ENCODE results near the gene TBC1D22A.

TBC1D22A gene

GRCh38 chr22:46843821-46844255, 81.4 kb downstream of the TBC1D22A start:
- no peak for DNase-seq

- no peak for DNase-seq
Observed at GRCh38 chr22:46844606-46845210, 82.3 kb downstream of the TBC1D22A start.

DNA sequence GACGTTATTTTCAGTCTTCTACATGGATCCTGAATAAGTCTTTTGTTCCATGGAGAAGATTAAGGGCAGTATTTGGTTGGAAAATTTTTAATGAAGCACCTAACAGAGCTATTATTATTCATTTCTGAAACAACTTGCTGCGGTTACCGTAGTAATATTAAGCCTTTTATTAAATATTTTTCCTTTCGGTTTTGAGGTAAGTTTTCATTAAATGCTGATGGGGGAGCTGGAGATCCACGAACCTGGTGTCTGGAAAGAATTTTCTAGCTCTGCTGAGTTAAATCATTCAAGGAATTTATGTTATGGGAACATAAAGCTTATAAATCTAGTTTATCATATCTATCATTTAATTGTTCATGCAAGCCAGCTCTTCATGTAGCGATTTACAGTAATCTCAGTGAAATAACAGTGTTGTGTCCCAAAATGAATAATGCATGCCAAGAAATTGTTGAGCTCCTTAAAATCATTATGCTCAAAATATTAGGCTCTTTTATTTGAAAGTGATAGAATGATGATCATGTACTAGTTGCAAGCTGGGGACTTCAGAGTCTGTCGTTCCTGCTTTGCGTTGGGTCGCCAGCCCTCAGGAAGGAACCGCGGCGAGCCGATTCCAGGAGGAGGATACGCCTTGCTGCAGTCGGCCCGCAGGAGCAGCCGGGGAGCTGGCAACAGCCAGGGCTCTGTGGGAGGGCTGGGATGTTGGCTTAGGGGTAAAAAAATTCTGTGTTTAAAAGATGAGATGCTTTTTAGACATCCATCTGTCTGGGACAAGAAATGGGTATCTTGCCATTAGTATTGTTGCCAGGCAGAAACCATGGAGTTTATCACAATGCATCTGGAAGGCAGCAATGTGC, 83.1 kb downstream of the TBC1D22A start:
- no peak for DNase-seq

GRCh38 chr22:46846150-46846831, 83.8 kb downstream of the TBC1D22A start:
- no peak for DNase-seq

DNA sequence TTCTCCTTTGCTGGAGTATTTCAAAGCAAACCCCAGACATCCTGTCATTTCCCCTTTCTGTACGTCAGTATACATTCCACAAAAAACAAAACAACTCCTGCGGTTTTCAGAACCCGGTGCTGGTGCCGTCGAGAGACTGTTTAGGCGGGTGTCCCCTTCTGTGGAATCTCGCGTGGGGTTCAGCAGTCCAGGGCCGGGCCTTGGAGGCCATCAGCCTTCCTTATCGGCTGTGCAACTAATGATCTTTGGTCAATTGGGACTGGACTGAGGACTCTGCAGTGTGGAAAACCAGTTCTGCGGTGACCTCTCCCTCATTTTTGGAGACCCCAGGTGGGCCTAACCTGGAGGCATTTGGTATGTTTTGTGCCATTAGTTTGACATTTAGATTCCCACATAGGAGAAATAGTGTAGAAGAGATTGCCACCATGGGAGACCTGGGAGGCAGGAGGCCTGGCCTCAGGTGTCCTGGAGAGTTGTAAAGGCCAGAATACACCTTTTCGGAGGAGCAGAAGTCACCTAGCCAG, 84.4 kb downstream of the TBC1D22A start:
- DNase-seq: no peak

GRCh38 chr22:46848197-46848596, 85.7 kb downstream of the TBC1D22A start:
- no peak for DNase-seq

DNA sequence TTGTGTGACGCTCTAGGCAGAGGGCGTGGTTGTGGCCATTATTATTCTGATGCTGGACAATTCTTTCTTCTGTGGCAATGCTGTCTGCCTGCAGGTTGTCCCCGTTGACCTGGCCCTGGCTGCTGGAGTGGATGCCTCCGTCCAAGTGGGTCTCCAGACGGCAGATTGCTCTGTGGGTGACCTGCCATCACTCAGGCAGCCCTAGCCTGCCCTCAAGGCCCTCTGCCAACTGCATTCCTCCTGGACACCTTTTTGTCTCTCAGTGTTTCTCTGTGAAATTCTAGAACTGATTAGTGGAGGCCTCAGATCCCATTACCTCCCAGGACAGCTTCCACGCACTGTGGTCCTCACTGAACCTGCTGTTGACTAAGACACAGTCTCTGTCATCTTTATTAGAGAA, 86.7 kb downstream of the TBC1D22A start:
- DNase-seq: no peak

DNA sequence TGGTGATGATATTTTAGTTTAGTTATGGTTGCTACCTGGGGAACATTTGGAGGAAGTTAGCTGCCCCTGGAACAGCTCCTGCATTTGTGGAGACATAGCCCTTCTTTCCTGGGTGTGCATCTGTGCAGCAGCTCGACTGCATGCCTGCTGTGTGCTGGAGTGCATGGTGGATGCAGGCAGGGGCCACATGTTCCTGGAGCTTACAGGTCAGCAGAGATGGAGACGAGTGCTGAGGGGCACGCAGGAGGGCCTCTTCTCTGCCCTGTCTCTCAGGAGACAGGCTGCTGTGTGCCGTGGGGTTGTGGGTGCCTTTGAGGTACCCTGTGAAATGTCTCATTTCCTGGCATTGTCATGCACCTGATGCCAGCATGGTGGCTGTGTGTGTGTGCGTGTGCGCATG, 87.5 kb downstream of the TBC1D22A start:
- DNase-seq: no peak

DNA sequence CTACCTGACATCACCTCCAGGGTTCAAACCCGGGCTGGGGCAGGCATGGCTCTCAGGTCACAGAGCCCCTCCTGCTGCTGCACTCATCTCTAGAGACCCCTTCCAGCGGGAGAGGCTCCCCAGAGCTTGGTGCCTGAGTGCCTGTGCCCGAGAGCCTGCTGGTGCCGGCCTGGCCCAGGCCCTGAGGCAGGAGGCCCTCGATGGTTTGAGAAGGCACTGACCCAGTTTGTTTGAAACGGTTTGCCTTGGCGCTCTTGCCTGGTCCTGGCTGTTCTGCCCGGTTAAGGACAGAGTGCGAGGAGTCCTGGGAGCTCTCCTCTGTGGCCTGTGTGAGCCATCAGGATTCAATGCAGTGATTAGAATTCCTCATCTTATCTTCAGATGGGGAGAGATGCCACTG, 88.9 kb downstream of the TBC1D22A start:
- DNase-seq: no peak

GRCh38 chr22:46851941-46852340, 89.5 kb downstream of the TBC1D22A start:
- DNase-seq: no peak

- no peak for DNase-seq
Observed at GRCh38 chr22:46852771-46853170, 90.3 kb downstream of the TBC1D22A start.

- DNase-seq: no peak
Observed at GRCh38 chr22:46853191-46853590, 90.7 kb downstream of the TBC1D22A start.

- no peak for DNase-seq
Observed at GRCh38 chr22:46854125-46854870, 91.8 kb downstream of the TBC1D22A start.

DNA sequence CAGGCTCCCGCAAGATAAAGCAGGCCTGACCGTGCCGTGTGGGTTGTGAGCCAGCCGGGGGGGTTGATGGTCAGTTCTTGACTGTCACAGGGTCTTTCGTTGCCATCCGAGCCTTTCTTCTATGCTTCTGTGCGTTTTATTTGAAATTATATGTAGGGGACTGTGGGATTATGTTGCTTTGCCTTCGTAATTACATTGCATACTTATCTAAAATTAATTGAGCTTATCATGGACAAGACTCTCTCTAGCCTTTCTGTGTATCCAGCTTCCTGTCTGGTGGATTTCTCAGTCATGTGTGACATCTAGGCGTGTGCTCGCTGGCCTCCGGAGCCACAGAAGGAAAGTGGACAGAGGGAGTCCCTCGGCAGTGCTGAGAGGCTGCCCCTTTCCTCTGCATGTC, 93.2 kb downstream of the TBC1D22A start:
- DNase-seq: no peak

DNA sequence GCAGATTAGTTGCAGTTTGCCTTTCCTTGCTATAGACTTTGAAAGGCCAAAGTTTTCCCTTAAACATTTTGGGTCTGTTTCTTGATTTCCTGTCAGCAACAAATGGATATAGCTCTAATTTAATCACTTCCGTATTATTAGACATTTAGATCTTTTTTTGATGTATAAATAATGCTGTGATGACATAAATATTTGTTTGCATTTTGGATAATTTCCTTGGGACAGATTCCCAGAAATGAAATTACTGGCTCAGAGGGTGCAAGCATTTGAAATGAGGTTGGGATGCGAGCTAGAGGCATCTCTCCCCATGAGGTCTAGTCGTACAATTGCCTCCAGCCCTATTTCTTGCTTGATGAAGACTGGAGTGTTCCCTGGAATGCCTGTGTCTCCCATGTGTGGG, 94.2 kb downstream of the TBC1D22A start:
- DNase-seq: no peak

DNA sequence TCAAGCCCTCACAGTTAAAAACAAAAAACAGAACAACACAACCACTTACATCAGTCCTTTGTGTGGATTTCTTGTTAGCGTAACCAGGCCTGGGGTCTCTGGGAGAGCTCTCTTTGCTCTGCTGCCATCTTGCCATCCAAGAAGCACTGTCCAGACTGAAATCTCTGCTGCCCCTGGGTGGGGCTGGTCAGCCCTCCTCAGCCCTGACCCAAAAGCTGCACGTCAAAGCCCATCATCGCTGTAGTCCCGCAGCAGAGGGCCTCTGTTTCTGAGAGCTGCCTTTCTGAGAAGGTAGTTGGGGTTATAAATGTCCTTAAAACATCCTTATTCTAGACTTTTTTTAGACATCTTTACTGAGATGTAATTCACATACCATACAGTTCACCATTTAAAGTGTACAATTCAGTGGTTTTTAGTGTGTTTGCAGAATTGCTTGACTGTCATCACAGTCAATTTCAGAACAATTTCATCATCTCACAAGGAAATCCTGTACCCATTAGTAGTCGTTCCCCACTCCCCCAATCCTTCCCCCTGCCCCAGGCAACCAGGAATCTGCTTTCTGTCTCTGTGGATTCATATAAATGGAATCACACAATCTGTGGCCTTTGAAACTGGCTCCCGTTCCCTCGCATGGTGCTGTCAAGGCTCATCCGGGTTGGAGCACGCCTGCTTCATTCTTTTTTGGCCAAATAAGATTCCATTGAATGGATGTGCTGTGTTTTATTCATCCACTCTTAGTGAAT, 94.9 kb downstream of the TBC1D22A start:
- no peak for DNase-seq

- no peak for DNase-seq
Observed at GRCh38 chr22:46857885-46858143, 95.4 kb downstream of the TBC1D22A start.

GRCh38 chr22:46858181-46858771, 95.8 kb downstream of the TBC1D22A start:
- no peak for DNase-seq

- DNase-seq: no peak
Observed at GRCh38 chr22:46860562-46860961, 98.1 kb downstream of the TBC1D22A start.

DNA sequence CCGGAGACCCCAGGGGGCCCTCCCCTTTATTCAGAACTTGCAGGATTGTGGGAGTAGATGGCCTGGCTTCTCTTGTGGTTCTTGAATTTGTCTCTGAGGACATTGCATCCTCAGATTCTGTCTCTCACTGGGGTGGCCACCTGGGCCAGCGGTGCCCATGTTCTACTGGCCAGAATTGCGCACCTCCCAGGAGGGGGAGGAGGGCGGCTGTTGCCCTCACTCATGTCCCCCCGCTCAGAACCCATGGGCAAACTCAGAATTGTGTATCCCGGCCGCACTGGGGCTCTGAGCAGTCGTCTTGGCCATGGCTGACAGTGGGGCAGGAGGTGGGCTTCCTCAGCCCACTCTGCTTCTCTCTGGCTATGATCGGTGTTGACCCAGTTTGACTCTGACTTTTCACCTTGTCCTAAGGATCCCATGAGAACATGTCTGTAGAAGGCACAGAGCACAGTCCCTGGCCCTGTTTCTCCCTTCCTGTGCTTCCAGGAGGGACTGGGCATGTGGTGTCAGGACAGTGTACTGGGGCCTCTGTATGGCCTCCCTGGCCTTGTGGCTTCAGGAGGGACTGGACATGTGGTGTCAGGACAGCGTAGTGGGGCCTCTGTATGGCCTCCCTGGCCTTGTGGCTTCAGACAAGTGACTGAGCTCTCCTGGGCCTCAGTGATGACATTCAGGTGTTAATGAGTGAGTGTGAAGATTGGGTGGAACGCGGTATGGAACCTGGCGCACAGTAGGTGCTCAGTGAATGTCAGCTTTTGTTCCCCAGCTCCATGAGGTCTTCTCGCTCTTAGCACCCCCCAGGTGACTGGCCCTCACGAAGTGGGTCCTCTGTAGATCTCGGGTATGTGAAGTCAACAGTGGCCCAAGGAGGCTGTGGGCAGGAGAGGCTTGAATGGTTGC, 99.3 kb downstream of the TBC1D22A start:
- DNase-seq: no peak

All from right hindlimb (tissue), 1 donor.